Sigmoid colon (tissue), 4 donors: ENCODE measurements around the gene PDGFA.

Experiments
- CTCF ChIP-seq, 4 experiments: fragments of 450-650 bp in 3 of 4; fragments of 200-600 bp in 1 of 4; IDR thresholded peaks; one replicate each; pipeline ENCODE4 v1.5.1; 2016 to 2019; ENCODE audit warnings: antibody characterized with exemption in 4 of 4, mild to moderate bottlenecking in 3 of 4, moderate library complexity in 2 of 4
- POLR2A ChIP-seq, 2 donors: fragments of 450-650 bp; IDR thresholded peaks; one replicate each; pipeline ENCODE4 v1.6.1; 2016; ENCODE audit warnings: antibody characterized with exemption in 2 of 2, mild to moderate bottlenecking in 2 of 2, moderate library complexity in 2 of 2
- POLR2AphosphoS5 ChIP-seq, 4 donors: sonication (generic); formaldehyde crosslinking; IDR thresholded peaks; one replicate each; pipeline ENCODE4 v1.6.1; 2017; ENCODE audit warnings: antibody characterized with exemption in 4 of 4

GRCh38 chr7:461453-462172 lies 58.0 kb downstream of the PDGFA start:
- TF ChIP-seq CTCF (IDR thresholded peaks at IDR 0.05) = no peak
- TF ChIP-seq POLR2A (IDR thresholded peaks at IDR 0.05) = no peak
- no peak for TF ChIP-seq POLR2AphosphoS5 (IDR thresholded peaks at IDR 0.05)
